Measurements from ENCODE around the gene RIF1.
"Not testable (repeated sequence)": the region's sequence is repeated elsewhere in the genome, so short reads cannot be mapped to it uniquely, and the experiment has no call there.

Gene RIF1

GRCh38 chr2:151417650-151418049, 7.9 kb downstream of the RIF1 start:
- no peak for DNase-seq

GRCh38 chr2:151421681-151422080, 12.0 kb downstream of the RIF1 start:
- DNase-seq: not testable (repeated sequence)

- DNase-seq: no peak
These were observed 13.3 kb downstream of the RIF1 start for GRCh38 chr2:151422917-151423439.

- no peak for DNase-seq
These were observed 14.1 kb downstream of the RIF1 start for GRCh38 chr2:151423760-151424159.

- DNase-seq: no peak
These were observed 27.9 kb downstream of the RIF1 start for GRCh38 chr2:151437630-151438029.

GRCh38 chr2:151438506-151438905, 28.8 kb downstream of the RIF1 start:
- no peak for DNase-seq

- no peak for DNase-seq
These were observed 29.4 kb downstream of the RIF1 start for GRCh38 chr2:151439127-151439526.

- DNase-seq: no peak
These were observed 49.7 kb downstream of the RIF1 start for GRCh38 chr2:151459358-151459757.

- no peak for DNase-seq
These were observed 56.1 kb downstream of the RIF1 start for GRCh38 chr2:151465771-151466170.

- no peak for DNase-seq
These were observed 60.9 kb downstream of the RIF1 start for GRCh38 chr2:151470556-151470955.

- DNase-seq: no peak
These were observed 63.3 kb downstream of the RIF1 start for GRCh38 chr2:151472966-151473365.

- no peak for DNase-seq
These were observed 65.4 kb downstream of the RIF1 start for GRCh38 chr2:151475071-151475470.

GRCh38 chr2:151476287-151476686, 66.6 kb downstream of the RIF1 start:
- DNase-seq: no peak

GRCh38 chr2:151478011-151478410, 68.3 kb downstream of the RIF1 start:
- DNase-seq: no peak

- DNase-seq: no peak
These were observed 72.0 kb downstream of the RIF1 start for GRCh38 chr2:151481744-151482143.

GRCh38 chr2:151482171-151482725, 72.5 kb downstream of the RIF1 start:
- no peak for DNase-seq

GRCh38 chr2:151483546-151483945, 73.8 kb downstream of the RIF1 start:
- DNase-seq: no peak

GRCh38 chr2:151484100-151484499, 74.4 kb downstream of the RIF1 start:
- no peak for DNase-seq

GRCh38 chr2:151486053-151486452, 76.4 kb downstream of the RIF1 start:
- no peak for DNase-seq

GRCh38 chr2:151490276-151490675, 80.6 kb downstream of the RIF1 start:
- DNase-seq: no peak

- DNase-seq: no peak
These were observed 81.8 kb downstream of the RIF1 start for GRCh38 chr2:151491496-151491895.

- no peak for DNase-seq
These were observed 88.5 kb downstream of the RIF1 start for GRCh38 chr2:151498178-151498577.

GRCh38 chr2:151506170-151506569, 96.5 kb downstream of the RIF1 start:
- no peak for DNase-seq

- DNase-seq: no peak
These were observed 98.8 kb downstream of the RIF1 start for GRCh38 chr2:151508519-151508918.

GRCh38 chr2:151518802-151519201, 109.1 kb downstream of the RIF1 start:
- no peak for DNase-seq

Data from CD4-positive, alpha-beta T cell treated with Interferon gamma for 1 hour (primary cell).